IMR-90 (cell line): ENCODE data around the gene PATL2. TPM values are rescaled to one million over a fixed set of nuclear protein-coding genes. Genes with fewer than 3 reads are reported as not detected.

ENCODE experiments used
- ATAC-seq: fragments of 200-7000 bp; cut with Tn5 transposase; 2 replicates; pipeline ENCODE4 v1.9.1; 2020; ENCODE audit warnings: low read depth, mild to moderate bottlenecking, moderate library complexity
- BruUV-seq: library from RNA; stranded (reverse); fragments of 400-500 nt; replicated peaks from 2 replicates; lab custom pipeline; 2021; lab: Mats Ljungman, UMichigan
- CTCF ChIA-PET: fragments of 300-600 bp; formaldehyde crosslinking; extraction: SDS; loops from one replicate; lab custom pipeline; 2021; ENCODE audit warnings: antibody characterized with exemption; lab: Yijun Ruan, JAX
- POLR2A ChIA-PET: fragments of 300-600 bp; sonication (Branson Sonifier 250); formaldehyde crosslinking; loops from one replicate; lab custom pipeline; 2022; ENCODE audit warnings: antibody characterized with exemption; ENCODE audit not compliant: unreplicated experiment; lab: Charles Lee
- DNase-seq: peaks from one replicate; pipeline ENCODE4 v3.0.0; 2013
- H2AFZ ChIP-seq: replicated peaks from 2 replicates; pipeline ENCODE3; 2013; ENCODE audit warnings: low read length, mild to moderate bottlenecking; ENCODE audit not compliant: poor library complexity
- H2AK5ac ChIP-seq: 2 replicates; pipeline ENCODE4 v1.6.1; 2013; ENCODE audit warnings: low read depth, low read length, inconsistent platforms
- H2AK9ac ChIP-seq: replicated peaks from 2 replicates; pipeline ENCODE3; 2013; ENCODE audit warnings: mild to moderate bottlenecking, low read depth, low read length, moderate library complexity; ENCODE audit not compliant: poor library complexity
- H2BK120ac ChIP-seq: 2 replicates; pipeline ENCODE4 v1.6.1; 2013; ENCODE audit warnings: low read depth, low read length, inconsistent platforms
- H2BK15ac ChIP-seq: 3 replicates; pipeline ENCODE4 v1.6.1; 2013; ENCODE audit warnings: low read depth, low read length, inconsistent platforms
- H2BK20ac ChIP-seq: 2 replicates; pipeline ENCODE4 v1.6.1; 2013; ENCODE audit warnings: low read depth, mild to moderate bottlenecking, inconsistent platforms, low read length, moderate library complexity
- H2BK5ac ChIP-seq: 2 replicates; pipeline ENCODE4 v1.6.1; 2013; ENCODE audit warnings: mild to moderate bottlenecking, low read depth, low read length, inconsistent platforms; ENCODE audit not compliant: poor library complexity, severe bottlenecking
- H3K14ac ChIP-seq: replicated peaks from 2 replicates; pipeline ENCODE4 v1.6.1; 2013; ENCODE audit warnings: low read depth, low read length, inconsistent platforms
- H3K18ac ChIP-seq: 2 replicates; pipeline ENCODE4 v1.6.1; 2013; ENCODE audit warnings: low read depth, low read length, control low read depth
- H3K23ac ChIP-seq: 2 replicates; pipeline ENCODE4 v1.6.1; 2013; ENCODE audit warnings: low read depth, low read length, inconsistent platforms
- H3K27ac ChIP-seq: 2 replicates; pipeline ENCODE4 v1.5.1; 2013; ENCODE audit warnings: mild to moderate bottlenecking, control low read depth, low read length; ENCODE audit not compliant: insufficient read depth
- H3K27me3 ChIP-seq: 2 replicates; pipeline ENCODE4 v1.6.1; 2013; ENCODE audit warnings: low read length; ENCODE audit not compliant: control insufficient read depth, insufficient read depth
- H3K36me3 ChIP-seq: 2 replicates; pipeline ENCODE4 v1.6.1; 2013; ENCODE audit warnings: low read length, mixed read lengths; ENCODE audit not compliant: control insufficient read depth, insufficient read depth
- H3K4ac ChIP-seq: 2 replicates; pipeline ENCODE4 v1.6.1; 2013; ENCODE audit warnings: low read depth, low read length, inconsistent platforms
- H3K4me1 ChIP-seq: 2 replicates; pipeline ENCODE4 v1.6.1; 2013; ENCODE audit warnings: low read length, mixed read lengths; ENCODE audit not compliant: control insufficient read depth, insufficient read depth
- H3K4me2 ChIP-seq: 2 replicates; pipeline ENCODE4 v1.6.1; 2013; ENCODE audit warnings: low read depth, mild to moderate bottlenecking, control low read depth, low read length, moderate library complexity
- H3K4me3 ChIP-seq: 2 replicates; pipeline ENCODE4 v1.5.1; 2013; ENCODE audit warnings: low read depth, mild to moderate bottlenecking, control low read depth, low read length, moderate library complexity; ENCODE audit not compliant: insufficient read depth
- H3K56ac ChIP-seq: 2 replicates; pipeline ENCODE4 v1.6.1; 2013; ENCODE audit warnings: low read length, inconsistent platforms; ENCODE audit not compliant: insufficient read depth; ENCODE audit errors: extremely low read depth
- H3K79me1 ChIP-seq, 2 experiments: 2 replicates each; pipeline ENCODE4 v1.6.1; 2013; ENCODE audit warnings: low read length in 2 of 2, inconsistent platforms in 1 of 2, low read depth in 1 of 2
- H3K9ac ChIP-seq: 2 replicates; pipeline ENCODE4 v1.6.1; 2013; ENCODE audit warnings: low read depth, low read length, control low read depth
- H3K9me1 ChIP-seq: 2 replicates; pipeline ENCODE4 v1.6.1; 2013; ENCODE audit warnings: low read length, inconsistent platforms; ENCODE audit not compliant: insufficient read depth
- H3K9me3 ChIP-seq: 2 replicates; pipeline ENCODE4 v1.6.1; 2013; ENCODE audit warnings: low read length; ENCODE audit not compliant: control insufficient read depth, insufficient read depth
- H4K20me1 ChIP-seq: 2 replicates; pipeline ENCODE4 v1.6.1; 2013; ENCODE audit warnings: low read length, inconsistent platforms; ENCODE audit not compliant: insufficient read depth
- H4K5ac ChIP-seq: 2 replicates; pipeline ENCODE4 v1.6.1; 2013; ENCODE audit warnings: mild to moderate bottlenecking, low read depth, low read length, control low read depth
- H4K8ac ChIP-seq, 2 experiments: 2 replicates each; pipeline ENCODE4 v1.6.1; 2013; ENCODE audit warnings: low read depth in 2 of 2, low read length in 2 of 2, control low read depth in 1 of 2, inconsistent platforms in 1 of 2
- H4K91ac ChIP-seq: 2 replicates; pipeline ENCODE4 v1.6.1; 2013; ENCODE audit warnings: low read depth, low read length, inconsistent platforms; ENCODE audit not compliant: insufficient read depth
- BHLHE40 ChIP-seq: fragments of 150-350 bp; IDR thresholded peaks from 2 replicates; pipeline ENCODE4 v1.6.1; 2016; ENCODE audit warnings: mild to moderate bottlenecking, low read depth, low read length
- CEBPB ChIP-seq: IDR thresholded peaks from 2 replicates; pipeline ENCODE4 v1.6.1; 2012; ENCODE audit warnings: low read depth, low read length, improper control_type of control experiment
- CHD1 ChIP-seq: IDR thresholded peaks from 2 replicates; pipeline ENCODE4 v1.6.1; 2012; ENCODE audit warnings: low read depth, low read length, improper control_type of control experiment
- CTCF ChIP-seq: conservative IDR thresholded peaks from 2 replicates; pipeline ENCODE4 v1.5.1; 2012; ENCODE audit warnings: mild to moderate bottlenecking, low read depth, low read length, improper control_type of control experiment
- FOS ChIP-seq: fragments of 150-350 bp; IDR thresholded peaks from 2 replicates; pipeline ENCODE4 v1.6.1; 2016; ENCODE audit warnings: low read depth, low read length
- MAFK ChIP-seq: IDR thresholded peaks from 2 replicates; pipeline ENCODE4 v1.6.1; 2012; ENCODE audit warnings: low read depth, low read length, improper control_type of control experiment
- MAZ ChIP-seq: IDR thresholded peaks from 2 replicates; pipeline ENCODE4 v1.6.1; 2012; ENCODE audit warnings: low read depth, mild to moderate bottlenecking, low read length, improper control_type of control experiment, moderate library complexity, borderline replicate concordance
- MXI1 ChIP-seq: IDR thresholded peaks from 2 replicates; pipeline ENCODE4 v1.6.1; 2012; ENCODE audit warnings: low read depth, mild to moderate bottlenecking, low read length, moderate library complexity, borderline replicate concordance
- NFE2L2 ChIP-seq: fragments of 150-350 bp; IDR thresholded peaks from 2 replicates; pipeline ENCODE4 v1.6.1; 2016; ENCODE audit warnings: low read depth, mild to moderate bottlenecking, low read length
- POLR2A ChIP-seq: IDR thresholded peaks from 2 replicates; pipeline ENCODE4 v1.6.1; 2012; ENCODE audit warnings: mild to moderate bottlenecking, low read depth, low read length
- RAD21 ChIP-seq: IDR thresholded peaks from 2 replicates; pipeline ENCODE4 v1.6.1; 2012; ENCODE audit warnings: low read length, improper control_type of control experiment
- RCOR1 ChIP-seq: IDR thresholded peaks from 2 replicates; pipeline ENCODE4 v1.6.1; 2012; ENCODE audit warnings: mild to moderate bottlenecking, low read length, improper control_type of control experiment; ENCODE audit not compliant: insufficient replicate concordance
- RFX5 ChIP-seq: IDR thresholded peaks from 2 replicates; pipeline ENCODE4 v1.8.0; 2012; ENCODE audit warnings: low read depth, mild to moderate bottlenecking, low read length, moderate library complexity
- SMC3 ChIP-seq: fragments of 150-350 bp; IDR thresholded peaks from 2 replicates; pipeline ENCODE4 v1.6.1; 2016; ENCODE audit warnings: low read depth, mild to moderate bottlenecking, antibody characterized with exemption, low read length, moderate library complexity
- USF2 ChIP-seq: fragments of 150-350 bp; IDR thresholded peaks from 2 replicates; pipeline ENCODE4 v1.6.1; 2017; ENCODE audit warnings: mild to moderate bottlenecking, antibody characterized with exemption, low read length, low read depth
- WGBS, 2 experiments: methylation state at CpG; one replicate each; pipeline versions ENCODE4 v1.1.5 to v1.1.7; 2013; ENCODE audit warnings: missing lambda C conversion rate in 2 of 2; ENCODE audit not compliant: insufficient read length in 1 of 2; ENCODE audit errors: extremely low coverage in 2 of 2; 5-methylcytosine and 5-hydroxymethylcytosine counted together
- dilution Hi-C: fragments of 300-500 bp; cut with HindIII; formaldehyde crosslinking; loops from one replicate; pipeline ENCODE4 v1.14.3; 2018; ENCODE audit warnings: low sequenced_read_pairs; ENCODE audit not compliant: unreplicated experiment
- in situ Hi-C: fragments of 300-500 bp; cut with MboI; formaldehyde crosslinking; loops from 3 replicates; pipeline ENCODE4 v1.14.3; 2019; ENCODE audit warnings: low sequenced_read_pairs, inconsistent platforms, mixed read lengths
- intact Hi-C: fragments of 100-400 bp; cut with micrococcal nuclease; formaldehyde crosslinking; loops from 2 replicates; pipeline ENCODE4 v1.10.0; 2022
- polyA plus RNA-seq, 3 experiments: library from polyadenylated mRNA; depleted of rRNA; stranded (reverse); fragments of >200 nt; gene quantifications; 2 replicates each; pipeline ENCODE4 v1.2.3, GENCODE V29; 2012; ENCODE audit warnings: low replicate concordance in 1 of 3
- total RNA-seq: library from RNA; depleted of rRNA; stranded (reverse); fragments of >200 nt; gene quantifications from 2 replicates; pipeline ENCODE4 v1.2.3, GENCODE V29; 2012

PATL2 gene
- total and polyA plus RNA-seq, 2 of the 4 experiments (the other 2 are of a cell fraction) = 0.10 TPM; not detected in 1

- H3K4me2 ChIP-seq = no peak overlapping the region
- POLR2A ChIA-PET = no interaction called here
- dilution Hi-C loops = no loop called here
Measured at GRCh38 chr15:44715797-44716334, 4.7 kb upstream of the PATL2 start.

More at GRCh38 chr15:44715797-44716334, 4.7 kb upstream of the PATL2 start:
- Histone ChIP-seq H2AK9ac (no peak overlapping the region), H4K91ac (no peak overlapping the region), H3K27ac (no peak overlapping the region), H3K4ac (no peak overlapping the region), H2AFZ (no peak overlapping the region), H3K4me3 (no peak overlapping the region), H2BK15ac (no peak overlapping the region), H2BK20ac (no peak overlapping the region), H3K36me3 (peaks cover 21% of the 10 kb centered on the region), H3K23ac (no peak overlapping the region), H4K5ac (no peak overlapping the region), H3K27me3 (no peaks in the 10 kb centered on the region), H2AK5ac (no peak overlapping the region), H3K9me1 (no peaks in the 10 kb centered on the region), H3K4me1 (0 out of 2 replicates have a peak, but pooled peaks cover 2% of the 10 kb centered on the region), H3K79me1 (peaks cover 20 to 37% of the 10 kb centered on the region in 2 experiments), H3K9me3 (no peaks in the 10 kb centered on the region), H3K9ac (no peak overlapping the region), H3K18ac (no peak overlapping the region), H3K56ac (no peak overlapping the region), H4K8ac (no peak overlapping the region), H2BK5ac (no peak overlapping the region), H3K14ac (no peak overlapping the region), H2BK120ac (no peak overlapping the region), H4K20me1 (peaks cover 43% of the 10 kb centered on the region)
- CTCF ChIA-PET = interaction anchor here (1.5 kb wide), 1 partner anchor 23 kb away, joined by 3 read pairs; no protein-coding TSS in a partner anchor
- WGBS, 2 experiments = no CpG with 5 or more reads among the region's 2 CpGs
- no peak for TF ChIP-seq USF2
- TF ChIP-seq POLR2A = no peak
- TF ChIP-seq CEBPB = no peak
- TF ChIP-seq RCOR1 = no peak
- no peak for TF ChIP-seq MXI1
- no peak for TF ChIP-seq RAD21
- TF ChIP-seq SMC3 = no peak
- no peak for TF ChIP-seq CHD1
- no peak for TF ChIP-seq RFX5
- no peak for TF ChIP-seq MAZ
- TF ChIP-seq BHLHE40 = no peak
- no peak for TF ChIP-seq FOS
- no peak for TF ChIP-seq MAFK
- TF ChIP-seq NFE2L2 = no peak
- TF ChIP-seq CTCF = no peak
- BruUV-seq = no TSS peak
- in situ Hi-C loops (no loop called here), intact Hi-C loops (no loop called here)
- no peak for DNase-seq
- ATAC-seq = no peak
